ENCODE data around the gene TXLNA. TPM values are rescaled to one million over a fixed set of nuclear protein-coding genes. Genes with fewer than 3 reads are reported as not detected.
A peak's percentile ranks its signal among the peaks of the same experiment; 100 is the strongest.
"Not testable (repeated sequence)": the region's sequence is repeated elsewhere in the genome, so short reads cannot be mapped to it uniquely, and the experiment has no call there.

Gene TXLNA
- total RNA-seq: 10 to 100 TPM; 31.0 to 45.2 (median 39.3) TPM
- long read RNA-seq, donor 1, full-length matches to known transcripts: 10 of 25 reads
- long read RNA-seq, donor 1, partial matches to known transcripts: 4 of 25 reads
- long read RNA-seq, donor 1, other reads (novel, unspliced or antisense): 11 of 25 reads
- long read RNA-seq, donor 2, partial matches to known transcripts: 2 of 6 reads
- long read RNA-seq, donor 2, other reads (novel, unspliced or antisense): 4 of 6 reads

GRCh38 chr1:32179443-32180185 lies at the start of gene TXLNA:
TSS of gene TXLNA (plus strand) at chr1:32179675. CDS start at chr1:32180346, 671 bp downstream.
- TF ChIP-seq, protein P1, sequence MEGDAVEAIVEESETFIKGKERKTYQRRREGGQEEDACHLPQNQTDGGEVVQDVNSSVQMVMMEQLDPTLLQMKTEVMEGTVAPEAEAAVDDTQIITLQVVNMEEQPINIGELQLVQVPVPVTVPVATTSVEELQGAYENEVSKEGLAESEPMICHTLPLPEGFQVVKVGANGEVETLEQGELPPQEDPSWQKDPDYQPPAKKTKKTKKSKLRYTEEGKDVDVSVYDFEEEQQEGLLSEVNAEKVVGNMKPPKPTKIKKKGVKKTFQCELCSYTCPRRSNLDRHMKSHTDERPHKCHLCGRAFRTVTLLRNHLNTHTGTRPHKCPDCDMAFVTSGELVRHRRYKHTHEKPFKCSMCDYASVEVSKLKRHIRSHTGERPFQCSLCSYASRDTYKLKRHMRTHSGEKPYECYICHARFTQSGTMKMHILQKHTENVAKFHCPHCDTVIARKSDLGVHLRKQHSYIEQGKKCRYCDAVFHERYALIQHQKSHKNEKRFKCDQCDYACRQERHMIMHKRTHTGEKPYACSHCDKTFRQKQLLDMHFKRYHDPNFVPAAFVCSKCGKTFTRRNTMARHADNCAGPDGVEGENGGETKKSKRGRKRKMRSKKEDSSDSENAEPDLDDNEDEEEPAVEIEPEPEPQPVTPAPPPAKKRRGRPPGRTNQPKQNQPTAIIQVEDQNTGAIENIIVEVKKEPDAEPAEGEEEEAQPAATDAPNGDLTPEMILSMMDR (IDR thresholded peaks at IDR 0.05): no peak
- H3K9me3 ChIP-seq: no peaks in the 10 kb centered on the region
- ATAC-seq: peak; percentile 96
- intact Hi-C loops (cut with DNase I, micrococcal nuclease): no loop called here
- H3K36me3 ChIP-seq (ENCODE audit: low read depth): no peaks in the 10 kb centered on the region
- peak; percentile 95 to 97 (median 97) for DNase-seq
- peak within 1 kb of the TSS; percentile 48 for H3K4me3 ChIP-seq
- H3K4me1 ChIP-seq (ENCODE audit: low read depth): peaks cover 26% of the 10 kb centered on the region

DNA sequence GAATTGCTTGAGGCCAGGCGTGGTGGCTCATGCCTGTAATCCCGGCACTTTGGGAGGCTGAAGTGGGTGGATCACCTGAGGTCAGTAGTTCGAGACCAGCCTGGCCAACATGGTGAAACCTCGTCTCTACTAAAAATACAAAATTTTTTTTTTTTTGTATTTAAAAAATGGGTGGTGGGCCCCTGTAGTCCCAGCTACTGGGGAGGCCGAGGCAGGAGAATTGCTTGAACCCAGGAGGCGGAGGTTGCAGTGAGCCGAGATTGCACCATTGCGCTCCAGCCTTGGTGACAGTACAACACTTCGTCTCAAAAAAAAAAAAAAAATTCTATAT lies 45.6 kb upstream of the TXLNA start:
- DNase-seq; H3K4me3 ChIP-seq; H3K4me1 ChIP-seq (ENCODE audit: low read depth); intact Hi-C loops (cut with DNase I, micrococcal nuclease); ATAC-seq; H3K9me3 ChIP-seq; H3K36me3 ChIP-seq (ENCODE audit: low read depth): not testable (repeated sequence)

GRCh38 chr1:32137111-32137510 lies 42.4 kb upstream of the TXLNA start:
- TF ChIP-seq, protein P1 (IDR thresholded peaks at IDR 0.05): no peak
- ATAC-seq: no peak
- no peak for DNase-seq

DNA sequence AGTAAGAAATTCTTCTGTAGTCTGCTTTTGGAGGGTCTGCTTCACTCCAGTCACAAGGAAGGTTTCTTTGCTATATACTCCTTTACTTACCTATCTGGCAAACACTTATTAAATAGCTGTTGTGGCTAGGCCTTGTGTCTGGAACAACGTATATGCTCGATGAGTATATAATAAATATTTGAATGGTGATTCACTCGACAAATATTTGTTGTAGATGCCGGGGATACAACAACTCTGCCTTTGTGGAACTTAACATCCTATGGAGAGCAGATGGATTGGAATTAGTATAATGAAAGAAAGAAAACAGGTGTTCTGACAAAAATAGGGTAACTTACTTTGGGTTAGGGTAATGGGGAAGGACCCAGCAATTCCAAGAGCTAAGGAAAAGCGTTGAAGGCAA lies 40.5 kb upstream of the TXLNA start:
- ATAC-seq (peak; percentile 45), DNase-seq (no peak)
- peaks cover 4% of the 10 kb centered on the region for H3K4me1 ChIP-seq (ENCODE audit: low read depth)
- intact Hi-C loops (cut with DNase I, micrococcal nuclease): no loop called here
- no peak overlapping the region for H3K4me3 ChIP-seq
- H3K36me3 ChIP-seq (ENCODE audit: low read depth): no peaks in the 10 kb centered on the region
- TF ChIP-seq, protein P1 (IDR thresholded peaks at IDR 0.05): no peak
- H3K9me3 ChIP-seq: no peaks in the 10 kb centered on the region

More at GRCh38 chr1:32137111-32137510, 42.4 kb upstream of the TXLNA start:
- Histone ChIP-seq H3K4me3 (no peak overlapping the region), H3K36me3 (ENCODE audit: low read depth) (no peaks in the 10 kb centered on the region), H3K4me1 (ENCODE audit: low read depth) (no peaks in the 10 kb centered on the region), H3K9me3 (no peaks in the 10 kb centered on the region)
- intact Hi-C loops (cut with DNase I, micrococcal nuclease): no loop called here

DNA sequence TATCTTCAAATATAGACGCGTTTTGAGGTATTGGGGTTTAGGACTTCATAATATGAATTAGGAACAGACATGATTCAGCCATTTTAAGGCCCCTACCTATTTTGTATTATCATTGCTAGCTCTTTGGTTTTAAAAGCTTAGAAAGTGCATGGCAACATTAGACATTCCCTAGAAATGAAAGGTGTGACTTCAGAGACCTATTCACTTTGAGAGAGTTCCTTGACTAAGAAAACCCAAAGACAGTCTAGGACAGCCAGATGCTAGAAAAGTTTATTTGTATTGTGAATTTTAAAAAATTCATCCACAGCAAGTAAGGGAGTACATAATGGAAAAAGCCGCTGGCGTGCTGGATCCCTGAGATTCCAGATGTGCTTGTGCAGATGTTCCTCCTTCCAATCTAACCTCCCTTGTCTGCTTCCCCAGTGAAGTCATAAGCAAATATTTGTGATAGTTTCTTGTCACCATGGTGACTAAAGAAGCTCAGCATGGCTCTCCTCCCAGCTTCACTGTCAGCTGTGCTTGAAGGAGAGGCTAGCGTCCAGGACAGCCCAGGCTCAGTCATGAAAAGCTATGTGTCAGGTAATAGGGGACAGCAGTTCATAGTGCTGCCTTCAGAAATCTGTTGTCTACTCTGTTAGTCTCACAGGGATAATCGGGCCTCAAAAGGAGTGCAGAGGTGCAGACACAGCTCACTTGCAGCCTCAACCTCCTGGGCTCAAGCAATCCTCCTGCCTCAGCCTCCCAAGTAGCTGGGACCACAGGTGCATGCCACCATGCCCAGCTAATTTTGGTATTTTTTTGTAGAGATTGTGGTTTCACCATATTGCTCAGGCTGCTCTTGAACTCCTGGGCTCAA lies 36.8 kb upstream of the TXLNA start:
- TF ChIP-seq, protein P1 (IDR thresholded peaks at IDR 0.05): no peak
- Histone ChIP-seq H3K4me1 (ENCODE audit: low read depth) (peaks cover 4% of the 10 kb centered on the region), H3K4me3 (no peak overlapping the region), H3K9me3 (peaks cover 4% of the 10 kb centered on the region), H3K36me3 (ENCODE audit: low read depth) (no peaks in the 10 kb centered on the region)
- ATAC-seq: peak; percentile 92
- intact Hi-C loops (cut with DNase I, micrococcal nuclease): no loop called here
- DNase-seq: peak in 1 of 3 donors; percentile 21

- DNase-seq; H3K4me3 ChIP-seq; H3K4me1 ChIP-seq (ENCODE audit: low read depth); intact Hi-C loops (cut with DNase I, micrococcal nuclease); H3K36me3 ChIP-seq (ENCODE audit: low read depth); ATAC-seq: not testable (repeated sequence)
- H3K9me3 ChIP-seq: peaks cover 10% of the 10 kb centered on the region
Observed at GRCh38 chr1:32143302-32143695, 36.2 kb upstream of the TXLNA start.
